ENCODE measurements around the gene C3.

The C3 gene

GRCh38 chr19:6730941-6731670 lies 10.7 kb upstream of the C3 start:
- Mint-ChIP-seq H3K36me3 (peaks cover 22% of the 10 kb centered on the region), H3K9me3 (no peaks in the 10 kb centered on the region), H3K27ac (no peak overlapping the region), H3K4me1 (peaks cover 9% of the 10 kb centered on the region), H3K27me3 (no peaks in the 10 kb centered on the region), H3K4me3 (no peak overlapping the region)
- CTCF ChIA-PET: no interaction called here
- DNase-seq: no peak

GRCh38 chr19:6730153-6730804 lies 9.8 kb upstream of the C3 start:
- peak; percentile 52 for DNase-seq
- peaks cover 7% of the 10 kb centered on the region for H3K4me1 Mint-ChIP-seq
- no peak overlapping the region for H3K27ac Mint-ChIP-seq
- H3K27me3 Mint-ChIP-seq: peaks cover 5% of the 10 kb centered on the region
- H3K36me3 Mint-ChIP-seq: peaks cover 17% of the 10 kb centered on the region
- CTCF ChIA-PET: no interaction called here
- H3K4me3 Mint-ChIP-seq: no peak overlapping the region
- H3K9me3 Mint-ChIP-seq: no peaks in the 10 kb centered on the region

- H3K36me3 Mint-ChIP-seq: peaks cover 17% of the 10 kb centered on the region
- DNase-seq: no peak
- H3K27me3 Mint-ChIP-seq: peaks cover 10% of the 10 kb centered on the region
- no peak overlapping the region for H3K27ac Mint-ChIP-seq
- CTCF ChIA-PET: no interaction called here
- H3K4me3 Mint-ChIP-seq: no peak overlapping the region
- peaks cover 10% of the 10 kb centered on the region for H3K4me1 Mint-ChIP-seq
- no peaks in the 10 kb centered on the region for H3K9me3 Mint-ChIP-seq
Measured at GRCh38 chr19:6729573-6730152, 9.2 kb upstream of the C3 start.

- DNase-seq: no peak
- Mint-ChIP-seq H3K9me3 (no peaks in the 10 kb centered on the region), H3K36me3 (peaks cover 14% of the 10 kb centered on the region), H3K27me3 (peaks cover 17% of the 10 kb centered on the region), H3K4me3 (no peak overlapping the region), H3K27ac (peak overlapping the region; percentile 47), H3K4me1 (peaks cover 16% of the 10 kb centered on the region)
- CTCF ChIA-PET: no interaction called here
Measured at GRCh38 chr19:6728346-6728745, 7.9 kb upstream of the C3 start.

GRCh38 chr19:6725513-6726231 lies 5.2 kb upstream of the C3 start:
- Mint-ChIP-seq H3K27me3 (peaks cover 26% of the 10 kb centered on the region), H3K4me1 (peaks cover 33% of the 10 kb centered on the region), H3K9me3 (no peaks in the 10 kb centered on the region), H3K36me3 (peaks cover 7% of the 10 kb centered on the region), H3K4me3 (no peak overlapping the region), H3K27ac (no peak overlapping the region)
- CTCF ChIA-PET: interaction anchor here (1.5 kb wide), 1 partner anchor 10 kb away, joined by 5 read pairs; no protein-coding TSS in a partner anchor
- DNase-seq: no peak

- H3K27ac Mint-ChIP-seq: no peak overlapping the region
- CTCF ChIA-PET: interaction anchor here (1.0 to 1.5 kb wide), 2 partner anchors 11 to 93 kb away, joined by 3 to 5 read pairs; no protein-coding TSS in a partner anchor
- no peak overlapping the region for H3K4me3 Mint-ChIP-seq
- DNase-seq: no peak
- peaks cover 4% of the 10 kb centered on the region for H3K36me3 Mint-ChIP-seq
- peaks cover 33% of the 10 kb centered on the region for H3K27me3 Mint-ChIP-seq
- no peaks in the 10 kb centered on the region for H3K9me3 Mint-ChIP-seq
- H3K4me1 Mint-ChIP-seq: peaks cover 34% of the 10 kb centered on the region
Measured at GRCh38 chr19:6724631-6725492, 4.4 kb upstream of the C3 start.

GRCh38 chr19:6723738-6724137 lies 3.3 kb upstream of the C3 start:
- Mint-ChIP-seq H3K27ac (no peak overlapping the region), H3K36me3 (no peaks in the 10 kb centered on the region), H3K9me3 (no peaks in the 10 kb centered on the region), H3K27me3 (peaks cover 40% of the 10 kb centered on the region), H3K4me3 (no peak overlapping the region), H3K4me1 (peaks cover 37% of the 10 kb centered on the region)
- DNase-seq: no peak
- CTCF ChIA-PET: interaction anchor here (1.5 kb wide), 1 partner anchor 12 kb away, joined by 5 read pairs; no protein-coding TSS in a partner anchor

- Mint-ChIP-seq H3K4me1 (peaks cover 37% of the 10 kb centered on the region), H3K9me3 (no peaks in the 10 kb centered on the region), H3K27ac (no peak overlapping the region), H3K4me3 (no peak overlapping the region), H3K36me3 (no peaks in the 10 kb centered on the region), H3K27me3 (peaks cover 40% of the 10 kb centered on the region)
- CTCF ChIA-PET: no interaction called here
- no peak for DNase-seq
Measured at GRCh38 chr19:6723108-6723618, 2.7 kb upstream of the C3 start.

- Mint-ChIP-seq H3K27ac (peak overlapping the region; percentile 51), H3K4me3 (no peak overlapping the region), H3K36me3 (no peaks in the 10 kb centered on the region), H3K4me1 (peaks cover 37% of the 10 kb centered on the region), H3K9me3 (peaks cover 6% of the 10 kb centered on the region), H3K27me3 (peaks cover 54% of the 10 kb centered on the region)
- CTCF ChIA-PET: no interaction called here
- DNase-seq: no peak
Measured at GRCh38 chr19:6721773-6722172, 1.3 kb upstream of the C3 start.

GRCh38 chr19:6721138-6721474 lies 656 bp upstream of the C3 start:
- CTCF ChIA-PET: no interaction called here
- H3K4me3 Mint-ChIP-seq: no peak overlapping the region
- peaks cover 6% of the 10 kb centered on the region for H3K9me3 Mint-ChIP-seq
- peaks cover 57% of the 10 kb centered on the region for H3K27me3 Mint-ChIP-seq
- DNase-seq: no peak
- H3K4me1 Mint-ChIP-seq: peaks cover 37% of the 10 kb centered on the region
- H3K36me3 Mint-ChIP-seq: no peaks in the 10 kb centered on the region
- no peak overlapping the region for H3K27ac Mint-ChIP-seq

GRCh38 chr19:6719992-6720368 lies 470 bp downstream of the C3 start:
- Mint-ChIP-seq H3K27ac (no peak overlapping the region), H3K4me3 (no peak overlapping the region), H3K27me3 (peaks cover 52% of the 10 kb centered on the region), H3K36me3 (no peaks in the 10 kb centered on the region), H3K4me1 (peaks cover 31% of the 10 kb centered on the region), H3K9me3 (peaks cover 6% of the 10 kb centered on the region)
- CTCF ChIA-PET: no interaction called here
- no peak for DNase-seq

GRCh38 chr19:6719540-6719861 lies 949 bp downstream of the C3 start:
- Mint-ChIP-seq H3K9me3 (peaks cover 6% of the 10 kb centered on the region), H3K36me3 (no peaks in the 10 kb centered on the region), H3K27ac (no peak overlapping the region), H3K4me1 (peaks cover 26% of the 10 kb centered on the region), H3K4me3 (no peak overlapping the region), H3K27me3 (peaks cover 49% of the 10 kb centered on the region)
- CTCF ChIA-PET: no interaction called here
- no peak for DNase-seq

GRCh38 chr19:6718741-6719539 lies 1.5 kb downstream of the C3 start:
- no peak overlapping the region for H3K4me3 Mint-ChIP-seq
- DNase-seq: peak; percentile 52
- H3K27me3 Mint-ChIP-seq: peaks cover 53% of the 10 kb centered on the region
- H3K4me1 Mint-ChIP-seq: peaks cover 24% of the 10 kb centered on the region
- H3K36me3 Mint-ChIP-seq: no peaks in the 10 kb centered on the region
- no peak overlapping the region for H3K27ac Mint-ChIP-seq
- peaks cover 6% of the 10 kb centered on the region for H3K9me3 Mint-ChIP-seq
- CTCF ChIA-PET: no interaction called here
